Measurements from ENCODE around the gene VAMP5. TPM values are rescaled to one million over a fixed set of nuclear protein-coding genes. Genes with fewer than 3 reads are reported as not detected.

Gene VAMP5
- total RNA-seq, 6 experiments from 2014 or later = 51.2 to 84.2 (median 71.4) TPM

DNA sequence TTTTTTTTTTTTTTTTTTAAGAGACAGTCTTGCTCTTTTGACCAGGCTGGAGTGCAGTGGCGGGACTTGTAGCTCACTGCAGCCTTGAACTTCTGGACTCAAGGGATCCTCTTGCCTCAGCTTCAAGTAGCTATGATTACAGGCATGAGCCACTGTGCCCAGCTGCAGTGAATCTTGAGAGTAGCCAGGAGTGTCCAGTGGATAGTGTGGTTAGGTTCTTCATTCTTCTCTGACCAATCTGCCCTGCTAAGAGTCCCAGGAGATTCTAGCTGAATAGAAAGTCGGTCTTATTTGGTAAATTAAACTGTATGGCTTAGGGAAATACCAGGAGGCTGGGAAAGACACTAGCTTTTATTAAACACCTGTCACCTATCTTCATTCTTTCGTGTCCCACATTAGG is 47.1 kb downstream of the VAMP5 start:
- peaks cover 22% of the 10 kb centered on the region for H3K36me3 Mint-ChIP-seq (ENCODE audit: low read depth)
- H3K9me3 Mint-ChIP-seq = no peaks in the 10 kb centered on the region
- no peak for DNase-seq
- peaks cover 18% of the 10 kb centered on the region for H3K4me1 Mint-ChIP-seq (ENCODE audit: low read depth)
- H3K27ac Mint-ChIP-seq = no peak overlapping the region
- no peaks in the 10 kb centered on the region for H3K27me3 Mint-ChIP-seq (ENCODE audit: insufficient read depth)
- TF ChIP-seq, protein P1, sequence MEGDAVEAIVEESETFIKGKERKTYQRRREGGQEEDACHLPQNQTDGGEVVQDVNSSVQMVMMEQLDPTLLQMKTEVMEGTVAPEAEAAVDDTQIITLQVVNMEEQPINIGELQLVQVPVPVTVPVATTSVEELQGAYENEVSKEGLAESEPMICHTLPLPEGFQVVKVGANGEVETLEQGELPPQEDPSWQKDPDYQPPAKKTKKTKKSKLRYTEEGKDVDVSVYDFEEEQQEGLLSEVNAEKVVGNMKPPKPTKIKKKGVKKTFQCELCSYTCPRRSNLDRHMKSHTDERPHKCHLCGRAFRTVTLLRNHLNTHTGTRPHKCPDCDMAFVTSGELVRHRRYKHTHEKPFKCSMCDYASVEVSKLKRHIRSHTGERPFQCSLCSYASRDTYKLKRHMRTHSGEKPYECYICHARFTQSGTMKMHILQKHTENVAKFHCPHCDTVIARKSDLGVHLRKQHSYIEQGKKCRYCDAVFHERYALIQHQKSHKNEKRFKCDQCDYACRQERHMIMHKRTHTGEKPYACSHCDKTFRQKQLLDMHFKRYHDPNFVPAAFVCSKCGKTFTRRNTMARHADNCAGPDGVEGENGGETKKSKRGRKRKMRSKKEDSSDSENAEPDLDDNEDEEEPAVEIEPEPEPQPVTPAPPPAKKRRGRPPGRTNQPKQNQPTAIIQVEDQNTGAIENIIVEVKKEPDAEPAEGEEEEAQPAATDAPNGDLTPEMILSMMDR (IDR thresholded peaks at IDR 0.05) = no peak
- no peak overlapping the region for H3K4me3 Mint-ChIP-seq

DNA sequence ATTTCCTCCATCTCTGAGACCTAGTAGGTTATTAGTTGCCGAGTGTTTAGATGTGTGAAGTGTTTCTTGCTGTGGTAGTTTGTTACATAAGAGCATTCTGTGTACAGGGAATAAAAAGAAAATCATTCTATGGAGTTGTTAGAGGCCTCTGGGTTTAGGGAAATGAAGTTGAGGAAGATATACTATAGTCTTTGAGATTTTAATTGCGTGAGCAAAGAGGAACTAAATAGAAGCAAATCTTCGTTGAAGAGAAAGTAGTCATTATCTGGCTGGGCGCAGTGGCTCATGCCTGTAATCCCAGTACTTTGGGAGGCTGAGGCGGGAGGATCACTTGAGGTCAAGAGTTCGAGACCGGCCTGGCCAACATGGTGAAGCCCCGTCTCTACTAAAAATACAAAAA is 50.8 kb downstream of the VAMP5 start:
- Mint-ChIP-seq H3K9me3 (no peaks in the 10 kb centered on the region), H3K27ac (peak overlapping the region; percentile 45), H3K4me3 (no peak overlapping the region), H3K36me3 (ENCODE audit: low read depth) (peaks cover 19% of the 10 kb centered on the region), H3K27me3 (ENCODE audit: insufficient read depth) (no peaks in the 10 kb centered on the region), H3K4me1 (ENCODE audit: low read depth) (peaks cover 24% of the 10 kb centered on the region)
- DNase-seq = no peak
- TF ChIP-seq, protein P1 (IDR thresholded peaks at IDR 0.05) = no peak

DNA sequence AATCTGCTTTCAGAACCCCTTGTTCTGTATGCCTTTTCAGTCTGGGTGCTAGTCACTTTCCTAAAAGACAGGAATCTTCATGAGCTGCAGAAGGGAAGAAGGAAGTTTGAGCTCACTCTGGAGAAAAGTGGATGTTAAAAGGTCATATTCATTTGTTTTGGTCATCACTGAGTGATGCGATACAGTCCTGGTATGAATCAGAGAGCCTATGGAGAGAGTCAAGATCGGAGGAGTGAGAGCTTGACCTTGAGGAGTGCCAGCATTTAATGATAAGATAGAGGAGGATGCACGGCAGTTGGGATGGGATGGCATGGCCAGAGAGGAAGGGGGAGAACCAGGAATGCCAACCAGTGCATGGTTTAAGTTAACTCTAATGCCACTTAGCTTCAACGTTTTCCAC is 51.4 kb downstream of the VAMP5 start:
- Mint-ChIP-seq H3K4me3 (no peak overlapping the region), H3K27me3 (ENCODE audit: insufficient read depth) (no peaks in the 10 kb centered on the region), H3K27ac (peak overlapping the region; percentile 51), H3K9me3 (no peaks in the 10 kb centered on the region), H3K36me3 (ENCODE audit: low read depth) (peaks cover 16% of the 10 kb centered on the region), H3K4me1 (ENCODE audit: low read depth) (peaks cover 24% of the 10 kb centered on the region)
- peak; percentile 17 for DNase-seq
- TF ChIP-seq, protein P1 (IDR thresholded peaks at IDR 0.05) = no peak

- no peak for DNase-seq
- TF ChIP-seq, protein P1 (IDR thresholded peaks at IDR 0.05) = no peak
- H3K27me3 Mint-ChIP-seq (ENCODE audit: insufficient read depth) = no peaks in the 10 kb centered on the region
- peaks cover 24% of the 10 kb centered on the region for H3K36me3 Mint-ChIP-seq (ENCODE audit: low read depth)
- H3K27ac Mint-ChIP-seq = no peak overlapping the region
- H3K4me1 Mint-ChIP-seq (ENCODE audit: low read depth) = peaks cover 1% of the 10 kb centered on the region; the same call in 1 of the 2 replicates
- no peak overlapping the region for H3K4me3 Mint-ChIP-seq
- H3K9me3 Mint-ChIP-seq = no peaks in the 10 kb centered on the region
These were observed 58.5 kb downstream of the VAMP5 start for GRCh38 chr2:85642725-85643124.

Other genes starting within 250 kb of the VAMP5 start
- 10 to 100 TPM; 36.3 to 50.4 (median 39.0) TPM for gene RETSAT, start 229.9 kb upstream of the VAMP5 start, total RNA-seq (2021; fragmentation: NEBNext Ultra II Directional; extraction: Animal tissue kit (Norgen Biotek cat#: 25700))
- 10 to 100 TPM in 2 of 6 experiments, 1 to 10 TPM in 4; 7.0 to 10.9 (median 9.3) TPM for gene ELMOD3, start 229.7 kb upstream of the VAMP5 start, total RNA-seq (2021; fragmentation: NEBNext Ultra II Directional; extraction: Animal tissue kit (Norgen Biotek cat#: 25700))
- 10 to 100 TPM; 10.7 to 49.6 (median 13.6) TPM for gene CAPG, start 174.1 kb upstream of the VAMP5 start, total RNA-seq (2021; fragmentation: NEBNext Ultra II Directional; extraction: Animal tissue kit (Norgen Biotek cat#: 25700))
- under 1 TPM in 3 of 6 experiments, not detected in 3; 0.25 to 0.52 (median 0.37) TPM for gene SH2D6, start 165.7 kb upstream of the VAMP5 start, total RNA-seq (2021; fragmentation: NEBNext Ultra II Directional; extraction: Animal tissue kit (Norgen Biotek cat#: 25700))
- gene MAT2A, start 45.3 kb upstream of the VAMP5 start, total RNA-seq (2021; fragmentation: NEBNext Ultra II Directional; extraction: Animal tissue kit (Norgen Biotek cat#: 25700)) = 100 to 1,000 TPM; 138 to 171 (median 158) TPM
- 10 to 100 TPM; 55.9 to 68.9 (median 62.4) TPM for gene GGCX, start 22.9 kb upstream of the VAMP5 start, total RNA-seq (2021; fragmentation: NEBNext Ultra II Directional; extraction: Animal tissue kit (Norgen Biotek cat#: 25700))
- under 1 TPM in 4 of 6 experiments, not detected in 2; 0.31 to 0.46 (median 0.35) TPM for gene VAMP8, start 6.8 kb upstream of the VAMP5 start, total RNA-seq (2021; fragmentation: NEBNext Ultra II Directional; extraction: Animal tissue kit (Norgen Biotek cat#: 25700))
- gene RNF181, start 11.3 kb downstream of the VAMP5 start, total RNA-seq (2021; fragmentation: NEBNext Ultra II Directional; extraction: Animal tissue kit (Norgen Biotek cat#: 25700)) = 100 to 1,000 TPM; 121 to 160 (median 146) TPM
- gene TMEM150A, start 18.3 kb downstream of the VAMP5 start, total RNA-seq (2021; fragmentation: NEBNext Ultra II Directional; extraction: Animal tissue kit (Norgen Biotek cat#: 25700)) = 10 to 100 TPM; 10.3 to 20.4 (median 12.7) TPM
- gene C2orf68, start 27.6 kb downstream of the VAMP5 start, total RNA-seq (2021; fragmentation: NEBNext Ultra II Directional; extraction: Animal tissue kit (Norgen Biotek cat#: 25700)) = 10 to 100 TPM; 13.7 to 17.6 (median 16.0) TPM
- 10 to 100 TPM; 44.1 to 49.2 (median 47.4) TPM for gene USP39, start 31.8 kb downstream of the VAMP5 start, total RNA-seq (2021; fragmentation: NEBNext Ultra II Directional; extraction: Animal tissue kit (Norgen Biotek cat#: 25700))
- gene SFTPB, start 83.8 kb downstream of the VAMP5 start, total RNA-seq (2021; fragmentation: NEBNext Ultra II Directional; extraction: Animal tissue kit (Norgen Biotek cat#: 25700)) = not detected
- gene GNLY, start 109.9 kb downstream of the VAMP5 start, total RNA-seq (2021; fragmentation: NEBNext Ultra II Directional; extraction: Animal tissue kit (Norgen Biotek cat#: 25700)) = not detected
- 10 to 100 TPM; 34.4 to 53.0 (median 45.5) TPM for gene ATOH8, start 169.6 kb downstream of the VAMP5 start, total RNA-seq (2021; fragmentation: NEBNext Ultra II Directional; extraction: Animal tissue kit (Norgen Biotek cat#: 25700))

All from HFFc6 (cell line).